SW 1271 (cell line): ENCODE measurements around the gene ADAM10.
"Not testable (repeated sequence)": the region's sequence is repeated elsewhere in the genome, so short reads cannot be mapped to it uniquely, and the experiment has no call there.

Experiments used
- DNase-seq, 2 experiments: peaks; one replicate each; lab custom pipeline; 2025; lab: John Stamatoyannopoulos, UW

Gene ADAM10

GRCh38 chr15:58671186-58671585 is 78.3 kb downstream of the ADAM10 start:
- no peak for DNase-seq

- DNase-seq = no peak
Observed at GRCh38 chr15:58669108-58669507, 80.4 kb downstream of the ADAM10 start.

GRCh38 chr15:58666957-58667356 is 82.5 kb downstream of the ADAM10 start:
- DNase-seq = no peak

GRCh38 chr15:58665672-58666071 is 83.8 kb downstream of the ADAM10 start:
- no peak for DNase-seq

GRCh38 chr15:58650102-58650501 is 99.4 kb downstream of the ADAM10 start:
- no peak for DNase-seq

- no peak for DNase-seq
Observed at GRCh38 chr15:58649175-58649574, 100.3 kb downstream of the ADAM10 start.

GRCh38 chr15:58643996-58644395 is 105.5 kb downstream of the ADAM10 start:
- no peak for DNase-seq

GRCh38 chr15:58641660-58642059 is 107.8 kb downstream of the ADAM10 start:
- no peak for DNase-seq

- DNase-seq = no peak
Observed at GRCh38 chr15:58639992-58640391, 109.5 kb downstream of the ADAM10 start.

- DNase-seq = no peak
Observed at GRCh38 chr15:58639002-58639756, 110.3 kb downstream of the ADAM10 start.

- no peak for DNase-seq
Observed at GRCh38 chr15:58632789-58633188, 116.7 kb downstream of the ADAM10 start.

GRCh38 chr15:58631319-58631718 is 118.2 kb downstream of the ADAM10 start:
- no peak for DNase-seq

GRCh38 chr15:58629625-58630024 is 119.9 kb downstream of the ADAM10 start:
- DNase-seq = no peak

GRCh38 chr15:58628206-58628947 is 121.1 kb downstream of the ADAM10 start:
- peak in 1 of 2 experiments; percentile 43 for DNase-seq

- DNase-seq = no peak
Observed at GRCh38 chr15:58627701-58628100, 121.8 kb downstream of the ADAM10 start.

- DNase-seq = no peak
Observed at GRCh38 chr15:58627046-58627445, 122.5 kb downstream of the ADAM10 start.

GRCh38 chr15:58626378-58626777 is 123.1 kb downstream of the ADAM10 start:
- DNase-seq = no peak

GRCh38 chr15:58622877-58623276 is 126.6 kb downstream of the ADAM10 start:
- DNase-seq = no peak

- not testable (repeated sequence) for DNase-seq
Observed at GRCh38 chr15:58620268-58620667, 129.2 kb downstream of the ADAM10 start.

- no peak for DNase-seq
Observed at GRCh38 chr15:58616171-58616570, 133.3 kb downstream of the ADAM10 start.

GRCh38 chr15:58611731-58612676 is 137.5 kb downstream of the ADAM10 start:
- no peak for DNase-seq

GRCh38 chr15:58608711-58609110 is 140.8 kb downstream of the ADAM10 start:
- DNase-seq = no peak
